HepG2 (cell line): ENCODE data around the gene ZKSCAN8. TPM values are rescaled to one million over a fixed set of nuclear protein-coding genes. Genes with fewer than 3 reads are reported as not detected.

ENCODE experiments used
- AHDC1 ChIP-seq: sonication (generic); formaldehyde crosslinking; IDR thresholded peaks from 2 replicates; pipeline ENCODE4 v1.5.1; 2020; ENCODE audit warnings: mild to moderate bottlenecking, missing genetic modification reagents, borderline replicate concordance
- FOXK2 ChIP-seq: fragments of 450-650 bp; IDR thresholded peaks from 2 replicates; pipeline ENCODE4 v1.6.1; 2016
- HOMEZ ChIP-seq: IDR thresholded peaks from 2 replicates; pipeline ENCODE4 v1.6.1; 2016; ENCODE audit warnings: low read depth
- KAT7 ChIP-seq: IDR thresholded peaks from 2 replicates; pipeline ENCODE4 v1.6.1; 2018; ENCODE audit warnings: borderline replicate concordance, missing compliant biosample characterization
- NCOA2 ChIP-seq: sonication (generic); formaldehyde crosslinking; IDR thresholded peaks from 2 replicates; pipeline ENCODE4 v1.8.0; 2022; ENCODE audit warnings: inconsistent platforms
- PAWR ChIP-seq: sonication (generic); formaldehyde crosslinking; IDR thresholded peaks from 2 replicates; pipeline ENCODE4 v1.4.0; 2020; ENCODE audit warnings: missing genetic modification reagents, mild to moderate bottlenecking, borderline replicate concordance
- PHB2 ChIP-seq: fragments of 450-650 bp; IDR thresholded peaks from 2 replicates; pipeline ENCODE4 v1.6.1; 2018; ENCODE audit not compliant: partially characterized antibody
- RBM22 ChIP-seq: fragments of 200-400 bp; formaldehyde crosslinking; optimal IDR thresholded peaks from 2 replicates; pipeline ENCODE3; 2017; ENCODE audit warnings: mild to moderate bottlenecking, low read length, moderate library complexity
- RXRB ChIP-seq: IDR thresholded peaks from 2 replicates; pipeline ENCODE4 v1.6.1; 2016; ENCODE audit warnings: borderline replicate concordance, missing genetic modification reagents, missing compliant biosample characterization
- SATB2 ChIP-seq: sonication (generic); formaldehyde crosslinking; IDR thresholded peaks from 2 replicates; pipeline ENCODE4 v1.5.0; 2020; ENCODE audit warnings: missing genetic modification reagents
- SP5 ChIP-seq: IDR thresholded peaks from 2 replicates; pipeline ENCODE4 v1.6.1; 2016; ENCODE audit warnings: low read depth, borderline replicate concordance
- ZNF180 ChIP-seq: sonication (generic); formaldehyde crosslinking; IDR thresholded peaks from 2 replicates; pipeline ENCODE4 v1.4.0; 2020; ENCODE audit warnings: low read depth, missing genetic modification reagents, borderline replicate concordance
- ZNF20 ChIP-seq: sonication (generic); formaldehyde crosslinking; IDR thresholded peaks from 2 replicates; pipeline ENCODE4 v1.4.0; 2020; ENCODE audit warnings: mild to moderate bottlenecking, moderate library complexity, missing genetic modification reagents
- ZNF275 ChIP-seq: sonication (generic); formaldehyde crosslinking; IDR thresholded peaks from 2 replicates; pipeline ENCODE4 v1.8.0; 2022; ENCODE audit warnings: missing genetic modification reagents, mild to moderate bottlenecking, inconsistent platforms, borderline replicate concordance
- ZNF564 ChIP-seq: sonication (generic); formaldehyde crosslinking; IDR thresholded peaks from 2 replicates; pipeline ENCODE4 v1.8.1; 2023; ENCODE audit warnings: mild to moderate bottlenecking, missing genetic modification reagents
- ZNF747 ChIP-seq: sonication (generic); formaldehyde crosslinking; IDR thresholded peaks from 2 replicates; pipeline ENCODE4 v1.8.1; 2023; ENCODE audit warnings: missing genetic modification reagents, mild to moderate bottlenecking, borderline replicate concordance
- ZNF883 ChIP-seq: sonication (generic); formaldehyde crosslinking; IDR thresholded peaks from 2 replicates; pipeline ENCODE4 v1.5.1; 2020; ENCODE audit warnings: mild to moderate bottlenecking, missing genetic modification reagents; ENCODE audit errors: not compliant biosample characterization
- polyA plus RNA-seq, 8 experiments: library from polyadenylated mRNA; depleted of rRNA in 3 of 8; stranded (reverse) in 7 of 8; unstranded in 1 of 8; fragments of >200 nt; fragmentation: Illumina TruSeq in 4 of 8; extraction: Trizol in 4 of 8; gene quantifications; 2 replicates each; pipeline versions ENCODE4 v1.2.1 to v1.2.3, GENCODE V29; 2011 to 2016; ENCODE audit warnings: low read depth in 4 of 8, missing spikeins in 1 of 8, mixed read lengths in 1 of 8; ENCODE audit not compliant: insufficient read depth in 1 of 8
- total RNA-seq, 5 experiments: library from RNA; depleted of rRNA; stranded (reverse); fragments of >200 nt; fragmentation: Illumina TruSeq; extraction: Trizol; gene quantifications; 2 replicates each; pipeline ENCODE4 v1.2.3, GENCODE V29; 2016; ENCODE audit warnings: low read depth in 1 of 5
- TF ChIP-seq, protein P1 (sequence below): sonication (generic); formaldehyde crosslinking; IDR thresholded peaks from 2 replicates; pipeline ENCODE4 v1.4.0; 2020; ENCODE audit warnings: missing genetic modification reagents

Gene ZKSCAN8
- total and polyA plus RNA-seq, 2 of the 13 experiments (the other 11 are each of a cell fraction or from before 2014, with no cell fraction given): 12.4 to 20.9 TPM

DNA sequence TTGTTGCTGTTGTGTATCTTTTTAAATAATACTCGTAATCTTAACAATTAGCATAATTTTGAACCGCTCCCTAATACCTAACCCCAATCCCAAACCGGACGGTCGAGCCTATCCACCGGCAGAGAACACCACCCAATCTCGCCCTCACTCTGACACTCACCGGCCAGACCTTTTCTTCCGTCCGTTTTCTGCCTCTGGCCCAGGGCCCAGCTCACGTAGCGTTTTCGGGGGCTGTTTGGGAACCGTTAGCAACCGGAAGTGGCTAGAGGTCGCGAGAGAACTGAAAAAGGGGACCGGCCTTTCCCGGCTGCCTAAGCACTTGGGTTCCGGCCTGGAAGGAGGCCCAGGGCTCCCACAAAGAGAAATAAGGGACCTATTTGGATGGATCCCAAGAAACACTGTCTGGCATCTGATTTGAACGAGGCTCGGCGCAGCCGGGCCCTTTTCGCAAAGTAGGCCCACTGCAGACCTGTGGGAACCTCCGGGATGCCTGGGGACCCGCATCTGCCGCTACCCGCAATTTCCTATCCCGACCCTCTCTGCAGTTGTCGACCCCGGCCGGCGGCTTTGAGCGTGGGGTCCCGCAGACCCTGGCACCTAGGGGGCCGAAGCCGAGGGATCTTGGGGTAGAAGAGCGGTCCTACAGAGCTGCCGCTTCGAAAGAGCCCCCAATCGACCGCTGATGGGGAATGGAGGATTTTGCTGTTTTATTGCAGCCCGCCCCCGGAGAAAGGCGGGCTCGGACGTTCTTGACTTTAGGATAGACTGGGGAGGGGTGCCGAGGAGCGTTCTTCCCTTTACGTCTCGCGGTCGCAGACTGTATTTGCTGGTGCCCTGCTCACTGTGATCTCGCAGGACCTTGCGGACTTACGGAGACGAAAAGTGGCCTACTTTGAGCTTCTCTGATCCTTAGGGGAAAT, 4.8 kb upstream of the ZKSCAN8 start (continued):
- peak; percentile 98 for TF ChIP-seq ZNF747 (CRISPR knock-in tag)
- TF ChIP-seq ZNF275: peak; percentile 88; the same call in 1 of the 2 replicates
- TF ChIP-seq KAT7 (CRISPR knock-in tag): peak; percentile 99
- peak; percentile 91 for TF ChIP-seq HOMEZ (CRISPR knock-in tag)
- peak; percentile 66; the same call in 1 of the 2 replicates for TF ChIP-seq FOXK2
- TF ChIP-seq RXRB (CRISPR knock-in tag): peak; percentile 88
- 0 out of 2 replicates have a peak, but pooled peaks have one; percentile 47 for TF ChIP-seq AHDC1 (CRISPR knock-in tag)
- peak; percentile 79 for TF ChIP-seq RBM22
- TF ChIP-seq, protein P1, sequence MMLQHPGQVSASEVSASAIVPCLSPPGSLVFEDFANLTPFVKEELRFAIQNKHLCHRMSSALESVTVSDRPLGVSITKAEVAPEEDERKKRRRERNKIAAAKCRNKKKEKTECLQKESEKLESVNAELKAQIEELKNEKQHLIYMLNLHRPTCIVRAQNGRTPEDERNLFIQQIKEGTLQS (CRISPR knock-in tag): 0 out of 2 replicates have a peak, but pooled peaks have one; percentile 16
- no peak for TF ChIP-seq ZNF180 (CRISPR knock-in tag)
- TF ChIP-seq PHB2: no peak
- no peak; the same call in 1 of the 2 replicates for TF ChIP-seq SATB2
- peak; percentile 89 for TF ChIP-seq ZNF564 (CRISPR knock-in tag)
- TF ChIP-seq PAWR (CRISPR knock-in tag): 0 out of 2 replicates have a peak, but pooled peaks have one; percentile 22
- TF ChIP-seq SP5 (CRISPR knock-in tag): peak; percentile 38; the same call in 1 of the 2 replicates
- TF ChIP-seq ZNF20 (CRISPR knock-in tag): peak; percentile 93
- TF ChIP-seq ZNF883 (CRISPR knock-in tag): no peak
- peak; percentile 53 for TF ChIP-seq NCOA2 (CRISPR knock-in tag)
